ENCODE measurements around the gene TRIP4.

DNA sequence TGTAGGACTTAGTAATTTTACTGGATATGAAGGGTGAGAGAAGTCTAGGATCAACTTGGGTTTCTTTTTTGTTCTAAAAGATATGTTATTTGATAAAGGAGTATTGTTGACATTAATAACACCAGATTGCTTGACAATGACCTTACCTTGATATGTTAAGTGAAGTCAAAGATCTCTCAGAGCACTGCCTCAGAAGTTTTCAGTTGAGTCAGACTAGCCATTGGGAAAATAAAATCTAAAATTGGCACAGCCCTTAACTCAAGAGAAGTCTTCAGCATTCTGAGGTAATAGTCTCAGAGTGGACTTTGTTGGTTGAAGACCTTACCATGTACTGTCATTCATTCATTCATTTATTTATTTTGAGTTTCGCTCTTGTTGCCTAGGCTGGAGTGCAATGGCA is 50.3 kb downstream of the TRIP4 start:
- TF ChIP-seq, protein P1, sequence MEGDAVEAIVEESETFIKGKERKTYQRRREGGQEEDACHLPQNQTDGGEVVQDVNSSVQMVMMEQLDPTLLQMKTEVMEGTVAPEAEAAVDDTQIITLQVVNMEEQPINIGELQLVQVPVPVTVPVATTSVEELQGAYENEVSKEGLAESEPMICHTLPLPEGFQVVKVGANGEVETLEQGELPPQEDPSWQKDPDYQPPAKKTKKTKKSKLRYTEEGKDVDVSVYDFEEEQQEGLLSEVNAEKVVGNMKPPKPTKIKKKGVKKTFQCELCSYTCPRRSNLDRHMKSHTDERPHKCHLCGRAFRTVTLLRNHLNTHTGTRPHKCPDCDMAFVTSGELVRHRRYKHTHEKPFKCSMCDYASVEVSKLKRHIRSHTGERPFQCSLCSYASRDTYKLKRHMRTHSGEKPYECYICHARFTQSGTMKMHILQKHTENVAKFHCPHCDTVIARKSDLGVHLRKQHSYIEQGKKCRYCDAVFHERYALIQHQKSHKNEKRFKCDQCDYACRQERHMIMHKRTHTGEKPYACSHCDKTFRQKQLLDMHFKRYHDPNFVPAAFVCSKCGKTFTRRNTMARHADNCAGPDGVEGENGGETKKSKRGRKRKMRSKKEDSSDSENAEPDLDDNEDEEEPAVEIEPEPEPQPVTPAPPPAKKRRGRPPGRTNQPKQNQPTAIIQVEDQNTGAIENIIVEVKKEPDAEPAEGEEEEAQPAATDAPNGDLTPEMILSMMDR (IDR thresholded peaks at IDR 0.05; ENCODE audit: poor library complexity) = no peak
- no peak for TF ChIP-seq EZH2phosphoT487 (IDR thresholded peaks at IDR 0.05; ENCODE audit: low read depth, severe bottlenecking, unreplicated experiment)
- no peak for TF ChIP-seq EZH2 (IDR thresholded peaks at IDR 0.05; ENCODE audit: borderline replicate concordance)

Measured in hepatocyte (in vitro differentiated cells).